RPMI8226 (cell line): ENCODE data around the gene FN1.

ENCODE experiments used
- DNase-seq: peaks from one replicate; pipeline ENCODE4 v3.0.0-alpha.2; 2015

The FN1 gene

GRCh38 chr2:215382011-215382410 lies 53.9 kb downstream of the FN1 start:
- no peak for DNase-seq

- DNase-seq: no peak
Measured at GRCh38 chr2:215380699-215381098, 55.2 kb downstream of the FN1 start.

GRCh38 chr2:215379948-215380347 lies 55.9 kb downstream of the FN1 start:
- DNase-seq: no peak

- DNase-seq: no peak
Measured at GRCh38 chr2:215379039-215379438, 56.8 kb downstream of the FN1 start.

- DNase-seq: no peak
Measured at GRCh38 chr2:215378045-215378444, 57.8 kb downstream of the FN1 start.

- DNase-seq: no peak
Measured at GRCh38 chr2:215377283-215377682, 58.6 kb downstream of the FN1 start.

GRCh38 chr2:215376103-215376780 lies 59.6 kb downstream of the FN1 start:
- no peak for DNase-seq

- no peak for DNase-seq
Measured at GRCh38 chr2:215375467-215375830, 60.4 kb downstream of the FN1 start.

GRCh38 chr2:215374642-215375466 lies 61.0 kb downstream of the FN1 start:
- no peak for DNase-seq

- no peak for DNase-seq
Measured at GRCh38 chr2:215374002-215374401, 61.9 kb downstream of the FN1 start.

- no peak for DNase-seq
Measured at GRCh38 chr2:215372968-215373649, 62.8 kb downstream of the FN1 start.

- no peak for DNase-seq
Measured at GRCh38 chr2:215371915-215372897, 63.7 kb downstream of the FN1 start.

GRCh38 chr2:215370112-215370965 lies 65.5 kb downstream of the FN1 start:
- no peak for DNase-seq

- DNase-seq: no peak
Measured at GRCh38 chr2:215369181-215369760, 66.6 kb downstream of the FN1 start.

GRCh38 chr2:215368493-215368809 lies 67.4 kb downstream of the FN1 start:
- DNase-seq: no peak

GRCh38 chr2:215367662-215368492 lies 68.0 kb downstream of the FN1 start:
- no peak for DNase-seq

GRCh38 chr2:215366440-215367032 lies 69.3 kb downstream of the FN1 start:
- no peak for DNase-seq

GRCh38 chr2:215365184-215365658 lies 70.6 kb downstream of the FN1 start:
- DNase-seq: no peak

- DNase-seq: no peak
Measured at GRCh38 chr2:215364157-215365155, 71.4 kb downstream of the FN1 start.
